Measurements from ENCODE around the gene GINS1. TPM values are rescaled to one million over a fixed set of nuclear protein-coding genes. Genes with fewer than 3 reads are reported as not detected.

The GINS1 gene
- total RNA-seq, 1 donor from 2014 or later, result 6.6 TPM

DNA sequence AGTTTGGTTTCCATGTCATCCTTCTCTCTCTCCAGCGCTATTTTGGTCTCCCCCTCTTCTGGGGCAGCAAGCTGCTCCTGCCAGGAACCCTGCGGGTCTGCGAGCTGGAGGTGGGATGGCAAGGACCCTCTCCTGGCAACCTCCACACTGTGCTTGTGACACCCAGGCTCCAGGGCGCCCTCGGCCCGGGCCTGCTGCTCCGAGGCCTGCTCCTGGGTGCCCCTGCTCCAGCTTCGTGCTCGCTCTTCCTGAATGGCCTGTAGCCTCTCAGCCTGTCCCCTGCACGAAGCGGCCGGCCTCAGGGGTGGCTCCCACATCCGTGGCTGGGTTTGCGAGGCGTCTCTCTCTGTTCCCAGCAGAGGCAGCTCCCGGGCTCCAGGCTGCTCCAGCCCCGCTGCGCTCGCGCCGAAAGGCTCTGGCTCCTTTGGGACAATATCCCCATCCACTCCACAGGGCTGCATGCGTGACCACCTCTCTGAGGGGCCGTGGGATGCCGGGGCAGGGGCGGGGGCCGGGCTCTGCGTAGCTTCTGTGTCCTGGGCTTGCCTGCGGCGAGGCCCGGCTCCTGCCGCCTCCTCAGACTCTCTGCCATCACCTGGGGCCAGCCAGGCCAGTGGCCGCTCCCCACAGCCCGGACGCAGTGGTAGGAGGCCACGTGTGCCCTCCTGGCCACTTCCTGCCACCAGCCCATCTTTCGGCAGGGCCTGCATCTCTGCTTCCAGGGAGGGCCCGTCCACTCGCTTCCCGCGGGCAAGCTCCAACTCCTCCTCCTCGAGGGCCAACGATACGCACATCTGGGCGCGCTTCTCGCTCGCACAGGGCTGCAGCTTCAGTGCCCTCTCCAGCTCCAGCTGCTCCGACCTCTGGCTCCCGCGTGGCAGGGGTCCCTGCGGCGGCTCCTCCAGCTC lies 68.9 kb downstream of the GINS1 start:
- FAIRE-seq (no peak), DNase-seq (ENCODE audit: low read depth) (no peak)
- Mint-ChIP-seq H3K36me3 (ENCODE audit: low read depth, unreplicated experiment) (peaks cover 17% of the 10 kb centered on the region), H3K4me1 (ENCODE audit: low read depth, unreplicated experiment) (no peaks in the 10 kb centered on the region), H3K4me3 (ENCODE audit: unreplicated experiment) (no peak overlapping the region), H3K27me3 (ENCODE audit: low read depth, unreplicated experiment) (no peaks in the 10 kb centered on the region), H3K27ac (ENCODE audit: unreplicated experiment) (no peak overlapping the region), H3K9me3 (ENCODE audit: unreplicated experiment) (no peaks in the 10 kb centered on the region)
- Histone ChIP-seq H3K36me3 (ENCODE audit: insufficient read depth, low read length) (no peaks in the 10 kb centered on the region), H3K9ac (ENCODE audit: low read length) (no peak overlapping the region), H3K4me3 (ENCODE audit: insufficient read depth, low read depth, low read length) (no peak overlapping the region), H2AFZ (ENCODE audit: low read depth, low read length) (no peak overlapping the region), H3K4me2 (ENCODE audit: low read length) (no peak overlapping the region), H4K20me1 (ENCODE audit: insufficient read depth, low read length) (peaks cover 5% of the 10 kb centered on the region), H3K27me3 (ENCODE audit: insufficient read depth, low read length) (no peaks in the 10 kb centered on the region), H3K27ac (ENCODE audit: low read depth, low read length) (no peak overlapping the region), H3K4me1 (ENCODE audit: insufficient read depth, low read length) (no peaks in the 10 kb centered on the region), H3K79me2 (ENCODE audit: insufficient read depth, low read length) (no peaks in the 10 kb centered on the region), H3K9me3 (ENCODE audit: insufficient read depth, low read depth, low read length) (no peaks in the 10 kb centered on the region)
- TF ChIP-seq, protein P1, sequence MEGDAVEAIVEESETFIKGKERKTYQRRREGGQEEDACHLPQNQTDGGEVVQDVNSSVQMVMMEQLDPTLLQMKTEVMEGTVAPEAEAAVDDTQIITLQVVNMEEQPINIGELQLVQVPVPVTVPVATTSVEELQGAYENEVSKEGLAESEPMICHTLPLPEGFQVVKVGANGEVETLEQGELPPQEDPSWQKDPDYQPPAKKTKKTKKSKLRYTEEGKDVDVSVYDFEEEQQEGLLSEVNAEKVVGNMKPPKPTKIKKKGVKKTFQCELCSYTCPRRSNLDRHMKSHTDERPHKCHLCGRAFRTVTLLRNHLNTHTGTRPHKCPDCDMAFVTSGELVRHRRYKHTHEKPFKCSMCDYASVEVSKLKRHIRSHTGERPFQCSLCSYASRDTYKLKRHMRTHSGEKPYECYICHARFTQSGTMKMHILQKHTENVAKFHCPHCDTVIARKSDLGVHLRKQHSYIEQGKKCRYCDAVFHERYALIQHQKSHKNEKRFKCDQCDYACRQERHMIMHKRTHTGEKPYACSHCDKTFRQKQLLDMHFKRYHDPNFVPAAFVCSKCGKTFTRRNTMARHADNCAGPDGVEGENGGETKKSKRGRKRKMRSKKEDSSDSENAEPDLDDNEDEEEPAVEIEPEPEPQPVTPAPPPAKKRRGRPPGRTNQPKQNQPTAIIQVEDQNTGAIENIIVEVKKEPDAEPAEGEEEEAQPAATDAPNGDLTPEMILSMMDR (IDR thresholded peaks at IDR 0.05; ENCODE audit: insufficient read depth, low read depth, low read length), result no peak
- TF ChIP-seq EZH2 (IDR thresholded peaks at IDR 0.05; ENCODE audit: insufficient read depth, low read length), result no peak

DNA sequence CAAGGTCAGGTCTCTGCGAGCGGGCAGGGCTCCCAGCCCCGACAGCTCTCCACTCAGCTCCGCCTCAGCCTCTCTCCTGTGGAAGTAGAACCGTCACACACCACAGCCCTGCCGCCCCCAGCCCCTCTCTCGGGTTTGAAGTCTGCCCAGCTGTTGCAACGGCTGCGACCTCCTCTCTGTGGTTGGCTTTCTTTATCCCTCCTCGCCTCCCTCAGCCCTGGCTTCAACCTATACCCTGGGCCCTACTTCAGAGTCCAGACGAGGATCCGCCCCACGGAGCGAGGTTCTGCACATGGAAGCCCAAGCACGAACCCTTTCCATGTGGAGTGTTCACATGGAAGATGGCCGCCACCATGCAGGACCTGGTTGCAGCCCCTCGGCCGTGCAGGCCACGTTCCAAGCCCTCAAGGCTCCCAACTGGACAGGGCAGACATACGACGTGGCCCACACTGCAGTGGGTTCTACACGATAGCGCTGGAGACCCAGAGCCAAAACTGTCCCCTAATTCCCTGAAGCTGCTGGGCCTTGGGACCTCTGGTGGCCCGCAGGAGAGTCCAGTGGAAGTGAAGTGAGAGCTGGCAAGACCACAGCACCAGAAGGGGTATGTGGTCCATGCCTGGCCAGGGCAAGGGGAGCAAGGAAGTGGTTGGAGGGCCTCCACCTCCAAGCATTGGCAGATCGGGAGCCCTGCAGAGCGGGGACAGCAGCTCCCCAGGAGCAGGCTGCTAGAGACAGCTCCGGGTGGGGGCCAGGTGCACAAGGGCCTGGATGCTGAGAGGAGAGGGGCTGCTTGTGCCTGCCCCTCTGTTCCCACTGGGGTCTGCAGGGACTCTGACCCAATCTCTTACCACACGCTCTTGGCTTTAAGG lies 69.8 kb downstream of the GINS1 start:
- Histone ChIP-seq H3K9me3 (ENCODE audit: insufficient read depth, low read depth, low read length) (no peaks in the 10 kb centered on the region), H4K20me1 (ENCODE audit: insufficient read depth, low read length) (no peaks in the 10 kb centered on the region), H2AFZ (ENCODE audit: low read depth, low read length) (no peak overlapping the region), H3K27ac (ENCODE audit: low read depth, low read length) (no peak overlapping the region), H3K79me2 (ENCODE audit: insufficient read depth, low read length) (no peaks in the 10 kb centered on the region), H3K4me3 (ENCODE audit: insufficient read depth, low read depth, low read length) (no peak overlapping the region), H3K27me3 (ENCODE audit: insufficient read depth, low read length) (no peaks in the 10 kb centered on the region), H3K9ac (ENCODE audit: low read length) (no peak overlapping the region), H3K36me3 (ENCODE audit: insufficient read depth, low read length) (no peaks in the 10 kb centered on the region), H3K4me1 (ENCODE audit: insufficient read depth, low read length) (no peaks in the 10 kb centered on the region), H3K4me2 (ENCODE audit: low read length) (no peak overlapping the region)
- H3K27ac Mint-ChIP-seq (ENCODE audit: unreplicated experiment), result peak overlapping the region; percentile 58
- no peaks in the 10 kb centered on the region for H3K27me3 Mint-ChIP-seq (ENCODE audit: low read depth, unreplicated experiment)
- H3K36me3 Mint-ChIP-seq (ENCODE audit: low read depth, unreplicated experiment), result peaks cover 19% of the 10 kb centered on the region
- TF ChIP-seq, protein P1 (IDR thresholded peaks at IDR 0.05; ENCODE audit: insufficient read depth, low read depth, low read length), result no peak
- no peak for TF ChIP-seq EZH2 (IDR thresholded peaks at IDR 0.05; ENCODE audit: insufficient read depth, low read length)
- no peak overlapping the region for H3K4me3 Mint-ChIP-seq (ENCODE audit: unreplicated experiment)
- DNase-seq (ENCODE audit: low read depth) (no peak), FAIRE-seq (no peak)
- no peaks in the 10 kb centered on the region for H3K9me3 Mint-ChIP-seq (ENCODE audit: unreplicated experiment)
- H3K4me1 Mint-ChIP-seq (ENCODE audit: low read depth, unreplicated experiment), result no peaks in the 10 kb centered on the region
